A549 (cell line): ENCODE results near the gene MYOM1. TPM values are rescaled to one million over a fixed set of nuclear protein-coding genes. Genes with fewer than 3 reads are reported as not detected.

Experiments
- ATAC-seq, 2 experiments: fragments of 200-7000 bp in 1 of 2; fragments of >200 bp in 1 of 2; cut with Nextera tagmentation in 1 of 2; cut with Tn5 transposase in 1 of 2; 3 replicates each; pipeline versions ENCODE4 v1.8.0 to v1.9.1; 2018 to 2020; ENCODE audit warnings: mild to moderate bottlenecking in 1 of 2, moderate library complexity in 1 of 2
- CTCF ChIA-PET: fragments of 300-600 bp; sonication (Branson Sonifier 250); formaldehyde crosslinking; extraction: SDS; loops from one replicate; lab custom pipeline; 2021; ENCODE audit warnings: antibody characterized with exemption, inconsistent platforms; lab: Yijun Ruan, JAX
- POLR2A ChIA-PET: fragments of 350-600 bp; formaldehyde crosslinking; extraction: SDS; loops from one replicate; lab custom pipeline; 2021; ENCODE audit warnings: antibody characterized with exemption, inconsistent platforms; lab: Yijun Ruan, JAX
- DNase-seq, 2 experiments: peaks; one replicate each; pipeline versions ENCODE4 v3.0.0 to v3.0.0-alpha.2; 2011 to 2016; ENCODE audit warnings: low read depth in 1 of 2, low spot score in 1 of 2
- FAIRE-seq: peaks from 2 replicates; lab custom pipeline; 2011; peaks lifted over from hg19 to GRCh38; lab: Jason Lieb, UNC
- H3K27ac ChIP-seq, 2 experiments: fragments of >200 bp; sonication (Bioruptor Twin); formaldehyde crosslinking; 3 replicates each; pipeline ENCODE4 v1.5.1; 2016 to 2017
- H3K4me1 ChIP-seq: fragments of >200 bp; sonication (Bioruptor Twin); formaldehyde crosslinking; 3 replicates; pipeline ENCODE4 v1.6.1; 2016
- H3K4me2 ChIP-seq: fragments of >200 bp; sonication (Bioruptor Twin); formaldehyde crosslinking; 3 replicates; pipeline ENCODE4 v1.6.1; 2016
- H3K4me3 ChIP-seq: fragments of >200 bp; sonication (Bioruptor Twin); formaldehyde crosslinking; 3 replicates; pipeline ENCODE4 v1.5.1; 2016
- H3K9me3 ChIP-seq: fragments of >200 bp; sonication (Bioruptor Twin); formaldehyde crosslinking; 3 replicates; pipeline ENCODE4 v1.6.1; 2016
- ATOH8 ChIP-seq: fragments of 250-450 bp; sonication (Bioruptor Pico); IDR thresholded peaks from 2 replicates; pipeline ENCODE4 v1.5.0; 2020; ENCODE audit warnings: low read depth, mild to moderate bottlenecking, moderate library complexity
- CBX2 ChIP-seq: fragments of 200-600 bp; sonication (generic); IDR thresholded peaks from 2 replicates; pipeline ENCODE4 v1.6.1; 2016; ENCODE audit warnings: low read depth, mild to moderate bottlenecking, borderline replicate concordance
- CBX8 ChIP-seq: fragments of 200-600 bp; sonication (generic); IDR thresholded peaks from 2 replicates; pipeline ENCODE4 v1.6.1; 2016
- EP300 ChIP-seq, 2 experiments: fragments of >200 bp; sonication (Bioruptor Twin); formaldehyde crosslinking; IDR thresholded peaks; 2 replicates in 1 of 2; 3 replicates in 1 of 2; pipeline ENCODE4 v1.6.1; 2016 to 2017
- HOXA7 ChIP-seq: fragments of 250-450 bp; sonication (Bioruptor Pico); IDR thresholded peaks from 2 replicates; pipeline ENCODE4 v1.5.0; 2020; ENCODE audit warnings: mild to moderate bottlenecking, moderate library complexity
- HOXB13 ChIP-seq: fragments of 250-450 bp; sonication (Bioruptor Pico); IDR thresholded peaks from 2 replicates; pipeline ENCODE4 v1.5.0; 2020; ENCODE audit warnings: low read depth, mild to moderate bottlenecking, moderate library complexity
- HOXB5 ChIP-seq: fragments of 250-450 bp; sonication (Bioruptor Pico); IDR thresholded peaks from 2 replicates; pipeline ENCODE4 v1.5.0; 2020; ENCODE audit warnings: mild to moderate bottlenecking, moderate library complexity
- KDM1A ChIP-seq: fragments of 200-600 bp; sonication (generic); IDR thresholded peaks from 2 replicates; pipeline ENCODE4 v1.6.1; 2016; ENCODE audit warnings: low read depth, mild to moderate bottlenecking
- MAFK ChIP-seq: fragments of 450-650 bp; IDR thresholded peaks from 2 replicates; pipeline ENCODE4 v1.6.1; 2014; ENCODE audit not compliant: partially characterized antibody
- NPAS2 ChIP-seq: fragments of 250-450 bp; sonication (Bioruptor Pico); IDR thresholded peaks from 2 replicates; pipeline ENCODE4 v1.8.0; 2022; ENCODE audit warnings: mild to moderate bottlenecking, moderate library complexity, borderline replicate concordance
- NR3C1 ChIP-seq: fragments of >200 bp; sonication (Bioruptor Twin); formaldehyde crosslinking; IDR thresholded peaks from 3 replicates; pipeline ENCODE4 v1.6.1; 2017
- PBX3 ChIP-seq: IDR thresholded peaks from 2 replicates; pipeline ENCODE4 v1.6.1; 2012
- POLR2AphosphoS2 ChIP-seq: conservative IDR thresholded peaks from 2 replicates; pipeline ENCODE4 v1.6.1; 2012; ENCODE audit warnings: low read length, improper control_type of control experiment, inconsistent platforms
- RAD21 ChIP-seq, 2 experiments: fragments of >200 bp in 1 of 2; sonication (Bioruptor Twin) in 1 of 2; formaldehyde crosslinking in 1 of 2; IDR thresholded peaks in 1 of 2; conservative IDR thresholded peaks in 1 of 2; 2 replicates in 1 of 2; 3 replicates in 1 of 2; pipeline ENCODE4 v1.6.1; 2012 to 2018; ENCODE audit warnings: inconsistent platforms in 1 of 2
- REST ChIP-seq: fragments of 200-600 bp; sonication (generic); IDR thresholded peaks from 2 replicates; pipeline ENCODE4 v1.6.1; 2016; ENCODE audit warnings: antibody characterized with exemption, mild to moderate bottlenecking, moderate library complexity
- RNF2 ChIP-seq: fragments of 200-600 bp; sonication (generic); IDR thresholded peaks from 2 replicates; pipeline ENCODE4 v1.6.1; 2016; ENCODE audit warnings: low read depth, mild to moderate bottlenecking, antibody characterized with exemption, moderate library complexity, borderline replicate concordance
- SMC3 ChIP-seq: fragments of >200 bp; sonication (Bioruptor Twin); formaldehyde crosslinking; IDR thresholded peaks from 3 replicates; pipeline ENCODE4 v1.6.1; 2018; ENCODE audit warnings: inconsistent platforms
- TP53 ChIP-seq: fragments of 250-450 bp; sonication (Bioruptor Pico); IDR thresholded peaks from 2 replicates; pipeline ENCODE4 v1.5.0; 2021; ENCODE audit warnings: mild to moderate bottlenecking, moderate library complexity
- ZFP36 ChIP-seq: fragments of 450-650 bp; IDR thresholded peaks from 2 replicates; pipeline ENCODE4 v1.6.1; 2014; ENCODE audit warnings: borderline replicate concordance; ENCODE audit not compliant: partially characterized antibody
- ZNF302 ChIP-seq: fragments of 250-450 bp; sonication (Bioruptor Pico); IDR thresholded peaks from 2 replicates; pipeline ENCODE4 v1.9.0; 2021; ENCODE audit warnings: inconsistent platforms, mild to moderate bottlenecking, moderate library complexity
- WGBS: methylation state at CpG from one replicate; pipeline ENCODE4 v1.1.6; 2017; ENCODE audit errors: missing lambda C conversion rate; 5-methylcytosine and 5-hydroxymethylcytosine counted together
- polyA plus RNA-seq, 4 experiments: library from polyadenylated mRNA; depleted of rRNA in 3 of 4; stranded (reverse); fragments of >200 nt; fragmentation: RNase III in 1 of 4; extraction: RNeasy Plus Mini Kit Qiagen cat#74134 plus additional on column Dnase treatment in 1 of 4; gene quantifications; 2 replicates in 3 of 4; 3 replicates in 1 of 4; pipeline ENCODE4 v1.2.3, GENCODE V29; 2011 to 2017
- TF ChIP-seq, protein P1 (sequence below): fragments of >200 bp; sonication (Bioruptor Twin); formaldehyde crosslinking; IDR thresholded peaks from 2 replicates; pipeline ENCODE4 v1.6.1; 2016
- TF ChIP-seq, protein P2 (sequence below): IDR thresholded peaks from 2 replicates; pipeline ENCODE4 v1.6.1; 2012; ENCODE audit warnings: low read depth, borderline replicate concordance
- TF ChIP-seq, protein P3 (sequence below): fragments of 450-650 bp; IDR thresholded peaks from 2 replicates; pipeline ENCODE4 v1.6.1; 2014; ENCODE audit warnings: antibody characterized with exemption

MYOM1 gene
- polyA plus RNA-seq, 2 of the 4 experiments (the other 2 are of a cell fraction), result 0.18 to 0.30 TPM

GRCh38 chr18:3115447-3116030, 104.2 kb downstream of the MYOM1 start (continued):
- no peak for TF ChIP-seq CBX2
- no peak for TF ChIP-seq EP300 (IDR thresholded peaks at IDR 0.05)
- TF ChIP-seq POLR2AphosphoS2, result no peak
- TF ChIP-seq, protein P1, sequence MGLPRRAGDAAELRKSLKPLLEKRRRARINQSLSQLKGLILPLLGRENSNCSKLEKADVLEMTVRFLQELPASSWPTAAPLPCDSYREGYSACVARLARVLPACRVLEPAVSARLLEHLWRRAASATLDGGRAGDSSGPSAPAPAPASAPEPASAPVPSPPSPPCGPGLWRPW, result no peak
- no peak for TF ChIP-seq NPAS2 (CRISPR knock-in tag)
- no peak for TF ChIP-seq HOXB5 (CRISPR knock-in tag)
- no peak for TF ChIP-seq CBX8
- no peak for TF ChIP-seq RAD21 (conservative IDR thresholded peaks at IDR 0.05 in 1 of 2, IDR thresholded peaks at IDR 0.05 in 1 of 2)
- TF ChIP-seq RNF2, result no peak
- TF ChIP-seq PBX3, result no peak

DNA sequence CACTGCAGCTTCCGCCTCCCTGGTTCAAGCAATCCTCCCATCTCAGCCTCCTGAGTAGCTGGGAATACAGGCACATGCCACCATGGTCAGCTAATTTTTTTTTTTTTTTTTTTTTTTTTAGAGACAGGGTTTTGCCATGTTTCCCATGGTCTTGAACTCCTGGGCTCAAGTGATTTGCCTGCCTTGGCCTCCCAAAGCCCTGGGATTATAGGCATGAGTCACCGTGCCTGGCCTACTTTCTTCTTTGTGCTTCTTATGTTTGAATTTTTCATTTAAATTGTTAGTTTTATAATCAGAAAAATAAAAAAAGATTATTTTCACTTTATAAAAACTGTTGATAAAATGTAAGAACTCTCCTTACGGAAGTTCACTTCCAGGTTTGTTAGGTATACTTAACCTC, 105.3 kb downstream of the MYOM1 start:
- 66% methylated on average over 3 of the region's 3 CpGs for WGBS
- Histone ChIP-seq H3K4me3 (no peak overlapping the region), H3K4me2 (no peak overlapping the region), H3K4me1 (peaks cover 23% of the 10 kb centered on the region), H3K9me3 (no peaks in the 10 kb centered on the region), H3K27ac (no peak overlapping the region)
- no peak for TF ChIP-seq HOXA7 (CRISPR knock-in tag)
- no peak for TF ChIP-seq RNF2
- TF ChIP-seq ATOH8 (CRISPR knock-in tag), result no peak
- no peak for TF ChIP-seq EP300 (IDR thresholded peaks at IDR 0.05)
- TF ChIP-seq MAFK, result no peak
- no peak for TF ChIP-seq KDM1A
- no peak for TF ChIP-seq ZFP36
- TF ChIP-seq ZNF302 (CRISPR knock-in tag), result no peak
- no peak for TF ChIP-seq NPAS2 (CRISPR knock-in tag)
- TF ChIP-seq NR3C1, result no peak
- TF ChIP-seq, protein P2, sequence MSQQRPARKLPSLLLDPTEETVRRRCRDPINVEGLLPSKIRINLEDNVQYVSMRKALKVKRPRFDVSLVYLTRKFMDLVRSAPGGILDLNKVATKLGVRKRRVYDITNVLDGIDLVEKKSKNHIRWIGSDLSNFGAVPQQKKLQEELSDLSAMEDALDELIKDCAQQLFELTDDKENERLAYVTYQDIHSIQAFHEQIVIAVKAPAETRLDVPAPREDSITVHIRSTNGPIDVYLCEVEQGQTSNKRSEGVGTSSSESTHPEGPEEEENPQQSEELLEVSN, result no peak
- TF ChIP-seq REST, result no peak
- TF ChIP-seq SMC3, result no peak
- TF ChIP-seq TP53, result no peak
- TF ChIP-seq, protein P3, sequence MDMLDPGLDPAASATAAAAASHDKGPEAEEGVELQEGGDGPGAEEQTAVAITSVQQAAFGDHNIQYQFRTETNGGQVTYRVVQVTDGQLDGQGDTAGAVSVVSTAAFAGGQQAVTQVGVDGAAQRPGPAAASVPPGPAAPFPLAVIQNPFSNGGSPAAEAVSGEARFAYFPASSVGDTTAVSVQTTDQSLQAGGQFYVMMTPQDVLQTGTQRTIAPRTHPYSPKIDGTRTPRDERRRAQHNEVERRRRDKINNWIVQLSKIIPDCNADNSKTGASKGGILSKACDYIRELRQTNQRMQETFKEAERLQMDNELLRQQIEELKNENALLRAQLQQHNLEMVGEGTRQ, result no peak
- no peak for TF ChIP-seq HOXB13 (CRISPR knock-in tag)
- ChIA-PET POLR2A (interaction anchor here (0.6 to 0.7 kb wide), 2 partner anchors 8 to 37 kb away, joined by 3 read pairs; no protein-coding TSS in a partner anchor), CTCF (no interaction called here)
- no peak for DNase-seq
- ATAC-seq, result no peak
- no peak for FAIRE-seq
